HL-60 (cell line): Measurements from ENCODE around the gene MT1B.

Experiments
- DNase-seq, 2 experiments: peaks; one replicate each; pipeline ENCODE4 v3.0.0-alpha.2; 2010 to 2020; ENCODE audit warnings: low read depth in 1 of 2, low spot score in 1 of 2
- H3K27ac ChIP-seq: fragments of 250-450 bp; sonication (Bioruptor Pico); replicated peaks from 2 replicates; pipeline ENCODE4 v1.5.1; 2020; ENCODE audit warnings: mild to moderate bottlenecking, moderate library complexity
- H3K27me3 ChIP-seq: fragments of 250-450 bp; sonication (Bioruptor Pico); 2 replicates; pipeline ENCODE4 v1.5.1; 2021; ENCODE audit warnings: mild to moderate bottlenecking, moderate library complexity; ENCODE audit not compliant: insufficient read depth, poor library complexity, severe bottlenecking
- H3K4me3 ChIP-seq: replicated peaks from 2 replicates; pipeline ENCODE4 v1.5.1; 2011; ENCODE audit warnings: mild to moderate bottlenecking, control low read depth, low read length; ENCODE audit not compliant: insufficient read depth
- GABPA ChIP-seq: IDR thresholded peaks from 2 replicates; pipeline ENCODE4 v1.6.1; 2012; ENCODE audit warnings: low read depth
- POLR2AphosphoS5 ChIP-seq: IDR thresholded peaks from 2 replicates; pipeline ENCODE4 v1.6.1; 2012; ENCODE audit warnings: low read depth
- SPI1 ChIP-seq: IDR thresholded peaks from 2 replicates; pipeline ENCODE4 v1.6.1; 2012; ENCODE audit warnings: low read depth, mild to moderate bottlenecking, borderline replicate concordance
- TF ChIP-seq, protein P1 (sequence below): IDR thresholded peaks from 2 replicates; pipeline ENCODE4 v1.6.1; 2012; ENCODE audit warnings: low read depth; ENCODE audit not compliant: insufficient replicate concordance
- TF ChIP-seq, protein P2 (sequence below): IDR thresholded peaks from one replicate; pipeline ENCODE4 v1.5.1; 2011; ENCODE audit warnings: low read length, control low read depth, inconsistent platforms; ENCODE audit not compliant: insufficient read depth

MT1B gene

DNA sequence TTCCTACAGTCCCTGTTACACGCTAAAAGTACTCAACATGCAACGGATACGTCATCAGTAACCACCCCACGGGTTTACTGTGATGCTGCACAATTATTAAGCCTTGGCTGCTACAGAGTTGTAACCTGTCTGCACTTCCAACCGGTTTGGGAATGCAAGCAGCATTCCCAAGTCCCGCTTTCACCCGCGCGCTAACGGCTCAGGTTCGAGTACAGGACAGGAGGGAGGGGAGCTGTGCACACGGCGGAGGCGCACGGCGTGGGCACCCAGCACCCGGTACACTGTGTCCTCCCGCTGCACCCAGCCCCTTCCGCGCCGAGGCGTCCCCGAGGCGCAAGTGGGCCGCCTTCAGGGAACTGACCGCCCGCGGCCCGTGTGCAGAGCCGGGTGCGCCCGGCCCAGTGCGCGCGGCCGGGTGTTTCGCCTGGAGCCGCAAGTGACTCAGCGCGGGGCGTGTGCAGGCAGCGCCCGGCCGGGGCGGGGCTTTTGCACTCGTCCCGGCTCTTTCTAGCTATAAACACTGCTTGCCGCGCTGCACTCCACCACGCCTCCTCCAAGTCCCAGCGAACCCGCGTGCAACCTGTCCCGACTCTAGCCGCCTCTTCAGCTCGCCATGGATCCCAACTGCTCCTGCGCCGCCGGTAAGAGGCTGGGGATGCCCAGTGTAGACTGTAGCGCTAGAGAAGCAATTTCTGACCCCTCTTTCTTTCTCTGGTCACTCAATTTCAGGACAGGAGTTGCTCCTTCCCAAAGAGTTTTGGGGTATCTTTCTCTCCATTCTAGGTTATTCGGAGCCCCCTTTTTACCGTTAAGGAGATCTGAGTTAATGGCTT, 43.4 kb upstream of the MT1B start, which contains the start of gene MT2A:
TSS of gene MT2A (plus strand) at position 542 of the 833 bp plus-strand sequence. CDS start at position 614, 72 bp downstream.
- no peak for TF ChIP-seq SPI1
- TF ChIP-seq GABPA: no peak
- TF ChIP-seq POLR2AphosphoS5: peak; percentile 45; the same call in 1 of the 2 replicates
- TF ChIP-seq, protein P1, sequence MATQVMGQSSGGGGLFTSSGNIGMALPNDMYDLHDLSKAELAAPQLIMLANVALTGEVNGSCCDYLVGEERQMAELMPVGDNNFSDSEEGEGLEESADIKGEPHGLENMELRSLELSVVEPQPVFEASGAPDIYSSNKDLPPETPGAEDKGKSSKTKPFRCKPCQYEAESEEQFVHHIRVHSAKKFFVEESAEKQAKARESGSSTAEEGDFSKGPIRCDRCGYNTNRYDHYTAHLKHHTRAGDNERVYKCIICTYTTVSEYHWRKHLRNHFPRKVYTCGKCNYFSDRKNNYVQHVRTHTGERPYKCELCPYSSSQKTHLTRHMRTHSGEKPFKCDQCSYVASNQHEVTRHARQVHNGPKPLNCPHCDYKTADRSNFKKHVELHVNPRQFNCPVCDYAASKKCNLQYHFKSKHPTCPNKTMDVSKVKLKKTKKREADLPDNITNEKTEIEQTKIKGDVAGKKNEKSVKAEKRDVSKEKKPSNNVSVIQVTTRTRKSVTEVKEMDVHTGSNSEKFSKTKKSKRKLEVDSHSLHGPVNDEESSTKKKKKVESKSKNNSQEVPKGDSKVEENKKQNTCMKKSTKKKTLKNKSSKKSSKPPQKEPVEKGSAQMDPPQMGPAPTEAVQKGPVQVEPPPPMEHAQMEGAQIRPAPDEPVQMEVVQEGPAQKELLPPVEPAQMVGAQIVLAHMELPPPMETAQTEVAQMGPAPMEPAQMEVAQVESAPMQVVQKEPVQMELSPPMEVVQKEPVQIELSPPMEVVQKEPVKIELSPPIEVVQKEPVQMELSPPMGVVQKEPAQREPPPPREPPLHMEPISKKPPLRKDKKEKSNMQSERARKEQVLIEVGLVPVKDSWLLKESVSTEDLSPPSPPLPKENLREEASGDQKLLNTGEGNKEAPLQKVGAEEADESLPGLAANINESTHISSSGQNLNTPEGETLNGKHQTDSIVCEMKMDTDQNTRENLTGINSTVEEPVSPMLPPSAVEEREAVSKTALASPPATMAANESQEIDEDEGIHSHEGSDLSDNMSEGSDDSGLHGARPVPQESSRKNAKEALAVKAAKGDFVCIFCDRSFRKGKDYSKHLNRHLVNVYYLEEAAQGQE: peak; percentile 35
- Histone ChIP-seq H3K27me3 (no peaks in the 10 kb centered on the region), H3K27ac (peak within 1 kb of the TSS; percentile 69)

GRCh38 chr16:56608876-56609462, 42.7 kb upstream of the MT1B start:
- TF ChIP-seq GABPA (no peak), POLR2AphosphoS5 (no peak), SPI1 (no peak)
- TF ChIP-seq, protein P1: no peak
- TF ChIP-seq, protein P2, sequence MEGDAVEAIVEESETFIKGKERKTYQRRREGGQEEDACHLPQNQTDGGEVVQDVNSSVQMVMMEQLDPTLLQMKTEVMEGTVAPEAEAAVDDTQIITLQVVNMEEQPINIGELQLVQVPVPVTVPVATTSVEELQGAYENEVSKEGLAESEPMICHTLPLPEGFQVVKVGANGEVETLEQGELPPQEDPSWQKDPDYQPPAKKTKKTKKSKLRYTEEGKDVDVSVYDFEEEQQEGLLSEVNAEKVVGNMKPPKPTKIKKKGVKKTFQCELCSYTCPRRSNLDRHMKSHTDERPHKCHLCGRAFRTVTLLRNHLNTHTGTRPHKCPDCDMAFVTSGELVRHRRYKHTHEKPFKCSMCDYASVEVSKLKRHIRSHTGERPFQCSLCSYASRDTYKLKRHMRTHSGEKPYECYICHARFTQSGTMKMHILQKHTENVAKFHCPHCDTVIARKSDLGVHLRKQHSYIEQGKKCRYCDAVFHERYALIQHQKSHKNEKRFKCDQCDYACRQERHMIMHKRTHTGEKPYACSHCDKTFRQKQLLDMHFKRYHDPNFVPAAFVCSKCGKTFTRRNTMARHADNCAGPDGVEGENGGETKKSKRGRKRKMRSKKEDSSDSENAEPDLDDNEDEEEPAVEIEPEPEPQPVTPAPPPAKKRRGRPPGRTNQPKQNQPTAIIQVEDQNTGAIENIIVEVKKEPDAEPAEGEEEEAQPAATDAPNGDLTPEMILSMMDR: no peak
- Histone ChIP-seq H3K4me3 (peak overlapping the region; percentile 60), H3K27me3 (no peaks in the 10 kb centered on the region), H3K27ac (peak overlapping the region; percentile 69)
- DNase-seq: no peak

More for the DNA sequence above, 43.4 kb upstream of the MT1B start, which contains the start of gene MT2A:
- H3K4me3 ChIP-seq: peak within 1 kb of the TSS; percentile 60
- peak; percentile 94 to 95 for DNase-seq

DNA sequence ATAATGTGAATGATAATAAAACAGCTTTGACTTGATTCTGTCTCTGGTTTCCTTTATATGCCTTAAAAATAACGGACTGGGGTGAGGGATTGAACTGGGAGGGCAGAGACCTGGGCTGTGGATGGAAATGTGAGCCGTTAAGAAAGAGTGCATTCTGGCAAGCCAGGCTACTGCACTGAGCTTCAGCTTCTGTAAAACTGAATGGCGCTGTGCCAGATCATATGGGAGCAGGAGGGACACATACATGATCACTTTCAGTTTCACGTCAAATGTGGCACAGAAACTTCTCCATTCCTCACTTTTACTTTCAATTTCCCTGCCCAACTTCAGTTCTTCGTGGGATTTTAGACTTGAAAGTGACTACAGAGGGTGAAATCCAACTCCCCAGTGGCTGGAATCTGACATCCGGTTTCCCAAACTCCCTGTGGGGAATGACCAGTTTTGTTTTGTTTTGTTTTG, 42.2 kb upstream of the MT1B start:
- Histone ChIP-seq H3K27ac (peak overlapping the region; percentile 69), H3K27me3 (no peaks in the 10 kb centered on the region), H3K4me3 (peak overlapping the region; percentile 60)
- peak; percentile 64 for TF ChIP-seq POLR2AphosphoS5
- TF ChIP-seq, protein P1: no peak
- peak in 1 of 2 experiments; percentile 95 for DNase-seq
